Effector memory CD4-positive, alpha-beta T cell (primary cell): Measurements from ENCODE around the gene MCCC1.

Experiments
- DNase-seq, 3 donors: peaks; one replicate each; pipeline ENCODE4 v3.0.0-alpha.2; 2020
- H3K27ac ChIP-seq: 2 replicates; pipeline ENCODE4 v1.7.0; 2013; ENCODE audit warnings: mild to moderate bottlenecking, low read length, moderate library complexity; ENCODE audit not compliant: insufficient read depth, poor library complexity, severe bottlenecking
- H3K27me3 ChIP-seq: replicated peaks from 2 replicates; pipeline ENCODE4 v1.7.0; 2013; ENCODE audit warnings: mild to moderate bottlenecking, low read length; ENCODE audit not compliant: insufficient read depth, control insufficient read depth, poor library complexity, severe bottlenecking
- H3K36me3 ChIP-seq: 2 replicates; pipeline ENCODE4 v1.7.0; 2013; ENCODE audit warnings: mild to moderate bottlenecking, low read length, moderate library complexity; ENCODE audit not compliant: control insufficient read depth, insufficient read depth
- H3K4me1 ChIP-seq: 2 replicates; pipeline ENCODE4 v1.7.0; 2013; ENCODE audit warnings: low read length, mild to moderate bottlenecking; ENCODE audit not compliant: control insufficient read depth, insufficient read depth, poor library complexity, severe bottlenecking
- H3K4me3 ChIP-seq: 2 replicates; pipeline ENCODE4 v1.7.0; 2013; ENCODE audit warnings: low read length, low read depth, mild to moderate bottlenecking; ENCODE audit not compliant: insufficient read depth, poor library complexity, severe bottlenecking
- H3K9me3 ChIP-seq: 2 replicates; pipeline ENCODE4 v1.7.0; 2013; ENCODE audit warnings: mild to moderate bottlenecking, low read length, moderate library complexity; ENCODE audit not compliant: control insufficient read depth

The MCCC1 gene

GRCh38 chr3:183064475-183064874 is 34.8 kb downstream of the MCCC1 start:
- no peak overlapping the region for H3K4me3 ChIP-seq
- no peaks in the 10 kb centered on the region for H3K4me1 ChIP-seq
- no peaks in the 10 kb centered on the region for H3K36me3 ChIP-seq
- no peak for DNase-seq
- no peaks in the 10 kb centered on the region for H3K27me3 ChIP-seq
- no peaks in the 10 kb centered on the region for H3K9me3 ChIP-seq
- no peak overlapping the region for H3K27ac ChIP-seq

- no peak for DNase-seq
- no peaks in the 10 kb centered on the region for H3K9me3 ChIP-seq
- H3K27me3 ChIP-seq, result no peaks in the 10 kb centered on the region
- H3K4me1 ChIP-seq, result no peaks in the 10 kb centered on the region
- H3K27ac ChIP-seq, result no peak overlapping the region
- H3K4me3 ChIP-seq, result no peak overlapping the region
- H3K36me3 ChIP-seq, result no peaks in the 10 kb centered on the region
Measured at GRCh38 chr3:183061391-183062172, 37.7 kb downstream of the MCCC1 start.

DNA sequence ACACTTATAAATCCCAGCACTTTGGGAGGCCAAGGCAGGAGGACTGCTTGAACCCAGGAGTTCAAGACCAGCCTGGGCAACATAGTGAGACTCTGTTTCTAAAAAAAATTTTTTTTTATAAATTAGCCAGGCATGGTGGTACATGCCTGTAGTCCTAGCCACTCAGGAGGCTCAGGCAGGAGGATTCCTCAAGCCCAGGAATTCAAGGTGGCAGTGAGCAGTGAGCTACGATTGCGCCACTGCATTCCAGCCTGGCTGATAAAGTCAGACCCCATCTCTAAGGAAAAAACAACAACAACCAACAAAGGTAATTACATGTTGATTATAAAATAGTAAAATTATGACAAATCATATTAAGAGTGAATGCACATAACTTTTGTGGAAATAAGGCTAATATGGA is 40.9 kb downstream of the MCCC1 start:
- H3K9me3 ChIP-seq, result no peaks in the 10 kb centered on the region
- no peak overlapping the region for H3K4me3 ChIP-seq
- no peaks in the 10 kb centered on the region for H3K27me3 ChIP-seq
- peaks cover 3% of the 10 kb centered on the region for H3K36me3 ChIP-seq
- H3K27ac ChIP-seq, result no peak overlapping the region
- H3K4me1 ChIP-seq, result no peaks in the 10 kb centered on the region
- no peak for DNase-seq

- Histone ChIP-seq H3K9me3 (no peaks in the 10 kb centered on the region), H3K27ac (no peak overlapping the region), H3K4me1 (no peaks in the 10 kb centered on the region), H3K4me3 (no peak overlapping the region), H3K27me3 (no peaks in the 10 kb centered on the region), H3K36me3 (peaks cover 18% of the 10 kb centered on the region)
- DNase-seq, result no peak
Measured at GRCh38 chr3:183050706-183051105, 48.6 kb downstream of the MCCC1 start.

GRCh38 chr3:183046883-183047282 is 52.4 kb downstream of the MCCC1 start:
- no peaks in the 10 kb centered on the region for H3K27me3 ChIP-seq
- no peak for DNase-seq
- H3K4me3 ChIP-seq, result no peak overlapping the region
- no peak overlapping the region for H3K27ac ChIP-seq
- no peaks in the 10 kb centered on the region for H3K4me1 ChIP-seq
- no peaks in the 10 kb centered on the region for H3K9me3 ChIP-seq
- H3K36me3 ChIP-seq, result peaks cover 12% of the 10 kb centered on the region

DNA sequence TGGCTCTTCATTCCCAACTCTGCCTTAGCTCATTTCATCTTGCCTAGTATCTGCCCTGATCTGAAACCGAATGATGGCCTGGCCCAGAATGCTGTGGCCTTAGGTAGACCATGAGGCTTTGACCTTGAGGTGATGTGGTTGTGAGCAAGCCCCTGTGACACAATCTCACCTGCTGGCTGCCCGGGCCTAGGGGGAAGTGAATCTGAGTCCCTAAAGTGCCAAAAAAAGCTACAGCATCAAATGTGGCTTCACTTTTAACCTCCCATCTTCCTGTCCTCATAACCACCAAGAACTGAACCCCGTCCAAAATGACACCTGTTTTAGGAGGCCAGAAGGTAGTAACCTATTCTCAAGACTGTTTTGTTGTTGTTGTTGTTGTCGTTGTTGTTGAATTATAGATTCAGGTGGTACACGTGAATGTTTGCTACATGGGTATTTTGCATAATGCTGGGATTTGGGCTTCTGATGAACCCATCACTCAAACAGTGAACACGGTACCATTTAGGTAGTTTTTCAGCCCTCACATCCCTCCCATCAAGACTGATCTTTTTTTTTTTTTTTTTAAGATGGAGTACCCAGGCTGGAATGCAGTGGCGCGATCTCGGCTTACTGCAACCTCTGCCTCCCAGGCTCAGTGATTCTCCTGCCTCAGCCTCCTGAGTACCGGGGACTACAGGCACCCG is 54.6 kb downstream of the MCCC1 start:
- Histone ChIP-seq H3K4me3 (no peak overlapping the region), H3K9me3 (no peaks in the 10 kb centered on the region), H3K4me1 (no peaks in the 10 kb centered on the region), H3K36me3 (peaks cover 13% of the 10 kb centered on the region), H3K27ac (no peak overlapping the region), H3K27me3 (no peaks in the 10 kb centered on the region)
- DNase-seq, result no peak

- Histone ChIP-seq H3K4me1 (no peaks in the 10 kb centered on the region), H3K9me3 (no peaks in the 10 kb centered on the region), H3K4me3 (no peak overlapping the region), H3K27me3 (no peaks in the 10 kb centered on the region), H3K36me3 (peaks cover 44% of the 10 kb centered on the region), H3K27ac (no peak overlapping the region)
- DNase-seq, result no peak
Measured at GRCh38 chr3:183038757-183039156, 60.5 kb downstream of the MCCC1 start.

GRCh38 chr3:183038221-183038620 is 61.1 kb downstream of the MCCC1 start:
- Histone ChIP-seq H3K27ac (no peak overlapping the region), H3K4me3 (no peak overlapping the region), H3K9me3 (no peaks in the 10 kb centered on the region), H3K36me3 (peaks cover 44% of the 10 kb centered on the region), H3K27me3 (no peaks in the 10 kb centered on the region), H3K4me1 (no peaks in the 10 kb centered on the region)
- DNase-seq, result no peak

- Histone ChIP-seq H3K27me3 (no peaks in the 10 kb centered on the region), H3K4me1 (no peaks in the 10 kb centered on the region), H3K9me3 (no peaks in the 10 kb centered on the region), H3K27ac (no peak overlapping the region), H3K36me3 (peaks cover 28% of the 10 kb centered on the region), H3K4me3 (no peak overlapping the region)
- no peak for DNase-seq
Measured at GRCh38 chr3:183033746-183034145, 65.5 kb downstream of the MCCC1 start.

DNA sequence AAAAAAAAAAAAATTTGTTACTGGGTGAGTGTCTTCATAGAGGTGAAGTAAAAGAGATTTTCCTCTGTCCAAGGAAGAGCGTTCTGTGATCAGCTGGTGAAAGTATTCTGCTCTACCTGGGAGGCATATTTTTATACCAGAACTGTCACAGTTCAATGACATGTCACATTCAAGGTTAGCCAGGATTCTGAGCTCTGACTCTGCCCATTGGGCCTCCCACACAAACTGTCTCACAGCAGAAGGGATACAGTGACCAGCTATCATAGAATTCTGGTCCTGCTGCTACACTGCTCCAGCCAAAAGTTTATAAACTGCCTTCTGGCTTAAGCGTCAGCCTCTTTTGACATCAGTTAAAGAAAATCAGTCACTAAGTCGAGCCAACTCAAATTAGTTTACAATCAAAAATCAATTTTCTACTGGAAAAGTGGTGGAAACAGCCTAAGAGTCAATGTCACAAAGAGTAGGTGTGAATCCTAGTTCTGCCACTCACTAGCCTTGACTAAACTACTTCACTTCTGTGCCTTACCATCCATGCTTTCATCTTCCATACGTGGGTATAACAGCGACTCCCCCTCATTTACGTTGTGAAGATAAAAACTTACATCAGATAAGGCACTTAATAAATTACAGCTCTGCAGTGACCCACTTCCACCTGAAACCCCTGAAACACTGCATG is 66.3 kb downstream of the MCCC1 start:
- no peak overlapping the region for H3K27ac ChIP-seq
- DNase-seq, result no peak
- H3K4me3 ChIP-seq, result no peak overlapping the region
- H3K27me3 ChIP-seq, result no peaks in the 10 kb centered on the region
- H3K9me3 ChIP-seq, result no peaks in the 10 kb centered on the region
- H3K36me3 ChIP-seq, result peaks cover 21% of the 10 kb centered on the region
- H3K4me1 ChIP-seq, result no peaks in the 10 kb centered on the region
